AG04449 (cell line): ENCODE data around the gene PAM16.

ENCODE experiments used
- CTCF ChIA-PET: fragments of 350-600 bp; formaldehyde crosslinking; extraction: SDS; loops from one replicate; lab custom pipeline; 2021; ENCODE audit warnings: antibody characterized with exemption; lab: Yijun Ruan, JAX
- POLR2A ChIA-PET: fragments of 400-600, 350-600 bp; formaldehyde crosslinking; extraction: SDS; loops from one replicate; lab custom pipeline; 2020; ENCODE audit warnings: antibody characterized with exemption, inconsistent platforms; lab: Yijun Ruan, JAX
- DNase-seq: peaks from one replicate; pipeline ENCODE4 v3.0.0-alpha.2; 2010; ENCODE audit warnings: low read depth, low spot score
- H3K4me3 ChIP-seq: 2 replicates; pipeline ENCODE4 v1.5.1; 2011; ENCODE audit warnings: low read depth, mild to moderate bottlenecking, control low read depth, low read length
- CTCF ChIP-seq: IDR thresholded peaks from one replicate; pipeline ENCODE4 v1.5.1; 2011; ENCODE audit warnings: mild to moderate bottlenecking, moderate library complexity, low read length, control low read depth, inconsistent platforms; ENCODE audit not compliant: insufficient read depth; ENCODE audit errors: missing control alignments

Gene PAM16

GRCh38 chr16:4314532-4315185, 36.5 kb downstream of the PAM16 start:
- no peak for DNase-seq
- ChIA-PET POLR2A (interaction anchor here (0.7 to 0.8 kb wide), 2 partner anchors 43 to 262 kb away, joined by 3 read pairs; no protein-coding TSS in a partner anchor), CTCF (interaction anchor here (0.8 to 1.4 kb wide), 4 partner anchors 17 to 89 kb away, joined by 3 to 6 read pairs (median 4); no protein-coding TSS in a partner anchor)
- H3K4me3 ChIP-seq, result peak overlapping the region; percentile 82
- TF ChIP-seq CTCF, result peak; percentile 39

DNA sequence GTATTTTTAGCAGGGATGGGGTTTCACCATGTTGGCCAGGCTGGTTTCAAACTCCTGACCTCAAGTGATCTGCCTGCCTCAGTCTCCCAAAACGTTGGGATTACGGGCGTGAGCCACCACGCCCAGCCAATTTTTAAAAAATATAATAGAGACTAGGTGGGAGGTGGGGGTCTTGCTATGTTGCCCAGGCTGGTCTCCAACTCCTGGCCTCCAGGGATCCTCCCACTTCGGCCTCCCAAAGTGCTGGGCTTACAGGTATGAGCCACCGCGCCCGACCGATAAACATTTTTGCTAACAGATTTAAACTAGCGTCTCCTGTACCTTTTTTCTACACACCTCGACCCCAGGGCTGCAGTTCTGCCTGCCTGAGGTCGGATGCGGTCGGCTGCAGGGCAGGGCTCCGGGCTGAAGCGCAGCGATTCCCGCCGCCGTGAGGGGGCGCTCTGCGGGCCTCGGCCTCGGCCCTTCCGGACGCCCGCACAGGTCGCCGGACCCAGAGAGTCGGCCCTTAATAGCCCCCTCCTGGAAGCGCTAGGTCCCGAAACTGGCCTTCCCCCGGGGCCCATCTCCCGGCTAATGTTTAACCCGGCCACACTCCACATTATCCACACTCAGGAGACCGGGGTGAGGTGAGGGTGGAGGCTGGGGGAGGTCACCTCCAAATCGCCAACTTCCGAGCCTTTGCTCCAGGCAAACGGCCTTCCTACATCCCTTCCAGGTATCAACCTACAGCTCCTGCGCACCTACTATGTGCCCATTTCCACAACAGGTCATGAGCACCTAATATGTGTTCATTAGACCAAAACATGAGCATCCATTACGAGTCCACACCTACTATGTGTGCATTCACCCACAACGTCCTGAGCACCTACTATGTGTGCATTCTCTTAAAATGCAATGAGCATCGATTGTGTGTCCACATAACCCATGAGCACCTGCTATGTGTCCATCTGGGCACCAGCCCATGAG, 37.3 kb downstream of the PAM16 start:
- TF ChIP-seq CTCF, result peak; percentile 66
- ChIA-PET CTCF (interaction anchor here (1.0 to 1.9 kb wide), 3 partner anchors 13 to 87 kb away, joined by 3 to 4 read pairs (median 3); no protein-coding TSS in a partner anchor), POLR2A (interaction anchor here (0.8 kb wide), 1 partner anchor 261 kb away, joined by 3 read pairs; no protein-coding TSS in a partner anchor)
- no peak for DNase-seq
- H3K4me3 ChIP-seq, result no peak overlapping the region; the same call in 1 of the 2 replicates

DNA sequence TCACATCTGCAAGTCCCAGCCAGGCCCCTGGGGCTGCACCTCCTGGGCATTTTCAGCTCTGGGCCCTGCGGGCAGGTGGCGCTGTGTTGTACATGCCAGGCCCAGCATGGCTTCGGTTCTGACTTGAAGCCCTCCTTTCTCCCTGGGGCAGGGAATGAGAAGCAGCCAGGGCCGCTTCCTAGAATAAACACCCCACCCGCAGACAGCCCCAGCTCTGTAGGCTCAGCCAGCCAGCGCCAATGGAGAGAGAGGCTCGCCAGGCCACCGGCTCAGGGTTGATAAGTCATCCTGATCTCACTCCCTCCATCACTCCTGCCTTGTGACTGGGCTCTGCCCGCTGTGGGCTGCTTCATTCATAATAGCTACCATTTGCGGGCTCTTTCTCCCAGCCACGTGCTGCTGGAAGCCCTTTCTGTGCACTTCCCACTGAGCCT, 41.3 kb downstream of the PAM16 start:
- DNase-seq, result no peak
- TF ChIP-seq CTCF, result peak; percentile 81
- ChIA-PET CTCF (interaction anchor here (0.9 to 7.3 kb wide), 17 partner anchors 9 to 105 kb away, joined by 3 to 59 read pairs (median 7); partner anchors contain the start of gene TFAP4), POLR2A (interaction anchor here (0.7 kb wide), 1 partner anchor 96 kb away, joined by 3 read pairs; no protein-coding TSS in a partner anchor)
- no peak overlapping the region for H3K4me3 ChIP-seq

GRCh38 chr16:4309102-4309832, 41.9 kb downstream of the PAM16 start:
- CTCF ChIA-PET, result interaction anchor here (0.9 to 7.3 kb wide), 19 partner anchors 8 to 106 kb away, joined by 3 to 59 read pairs (median 5); partner anchors contain the start of gene TFAP4
- no peak for DNase-seq
- POLR2A ChIA-PET, result no interaction called here
- TF ChIP-seq CTCF, result no peak
- H3K4me3 ChIP-seq, result no peak overlapping the region

- DNase-seq, result peak; percentile 67
- peak overlapping the region; percentile 70 for H3K4me3 ChIP-seq
- ChIA-PET CTCF (interaction anchor here (0.6 to 7.3 kb wide), 10 partner anchors 9 to 520 kb away, joined by 3 to 59 read pairs (median 12); no protein-coding TSS in a partner anchor), POLR2A (interaction anchor here (0.8 to 1.3 kb wide), 4 partner anchors 9 to 788 kb away, joined by 3 to 5 read pairs (median 4); partner anchors contain the start of gene GLIS2)
- no peak for TF ChIP-seq CTCF
These were observed 43.7 kb downstream of the PAM16 start for GRCh38 chr16:4307215-4308037.
